Hippocampal formation (tissue), 2 donors: ENCODE results near the gene MSLN.

ENCODE experiments used
- DNase-seq, 2 donors: peaks; one replicate each; lab custom pipeline; 2025; lab: John Stamatoyannopoulos, UW

The MSLN gene

GRCh38 chr16:791131-791530, 30.6 kb downstream of the MSLN start:
- DNase-seq: no peak

DNA sequence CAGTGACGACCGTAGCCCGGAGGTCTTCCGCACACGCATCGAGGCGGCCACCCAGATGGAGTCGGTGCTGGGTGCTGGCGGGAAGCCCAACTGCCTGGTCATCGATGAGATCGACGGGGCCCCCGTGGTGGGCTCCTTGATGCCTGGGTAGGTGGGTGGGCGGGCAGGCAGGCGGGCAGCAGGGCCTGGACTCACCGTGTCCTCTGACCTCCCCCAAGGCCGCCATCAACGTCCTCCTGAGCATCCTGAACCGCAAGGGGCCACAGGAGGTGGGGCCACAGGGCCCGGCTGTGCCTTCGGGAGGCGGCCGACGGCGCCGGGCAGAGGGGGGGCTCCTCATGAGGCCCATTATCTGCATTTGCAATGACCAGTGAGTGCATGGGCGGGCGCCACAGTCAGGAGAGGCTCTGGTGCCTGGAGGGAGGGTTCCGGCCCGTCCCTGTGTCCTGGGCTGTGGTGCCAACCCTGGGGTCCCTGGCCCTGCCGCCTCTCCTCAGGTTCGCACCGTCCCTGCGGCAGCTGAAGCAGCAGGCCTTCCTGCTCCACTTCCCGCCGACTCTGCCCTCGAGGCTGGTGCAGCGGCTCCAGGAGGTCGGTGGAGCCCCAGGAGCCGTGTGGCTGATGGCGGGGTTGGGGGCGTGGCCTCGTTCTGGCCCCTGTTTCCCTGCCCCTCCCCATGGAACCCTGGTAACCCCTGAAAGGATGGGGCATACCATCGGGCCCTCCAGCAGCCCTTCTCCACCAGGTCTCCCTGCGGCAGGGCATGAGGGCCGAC, 31.9 kb downstream of the MSLN start:
- DNase-seq: no peak

DNA sequence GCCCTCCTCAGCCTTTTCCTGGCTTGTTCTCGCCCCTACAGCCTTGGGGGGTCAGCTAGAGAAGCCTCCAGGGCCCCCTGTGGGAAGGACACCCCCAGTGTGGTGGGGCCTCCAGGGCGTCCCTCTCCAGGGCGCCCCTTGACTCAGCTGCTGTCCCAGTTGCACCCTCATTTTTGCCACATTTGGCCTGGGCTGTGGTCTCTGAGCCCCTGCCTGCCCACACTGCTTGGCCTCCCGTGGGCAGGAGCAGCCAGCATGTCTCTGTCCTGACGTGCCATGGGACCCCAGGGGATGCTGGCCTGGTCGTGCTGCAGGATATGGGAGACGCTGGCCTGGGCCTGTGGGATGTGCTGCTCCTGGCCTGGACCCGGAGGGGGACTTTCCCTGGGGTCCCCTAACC, 32.9 kb downstream of the MSLN start:
- DNase-seq: no peak

DNA sequence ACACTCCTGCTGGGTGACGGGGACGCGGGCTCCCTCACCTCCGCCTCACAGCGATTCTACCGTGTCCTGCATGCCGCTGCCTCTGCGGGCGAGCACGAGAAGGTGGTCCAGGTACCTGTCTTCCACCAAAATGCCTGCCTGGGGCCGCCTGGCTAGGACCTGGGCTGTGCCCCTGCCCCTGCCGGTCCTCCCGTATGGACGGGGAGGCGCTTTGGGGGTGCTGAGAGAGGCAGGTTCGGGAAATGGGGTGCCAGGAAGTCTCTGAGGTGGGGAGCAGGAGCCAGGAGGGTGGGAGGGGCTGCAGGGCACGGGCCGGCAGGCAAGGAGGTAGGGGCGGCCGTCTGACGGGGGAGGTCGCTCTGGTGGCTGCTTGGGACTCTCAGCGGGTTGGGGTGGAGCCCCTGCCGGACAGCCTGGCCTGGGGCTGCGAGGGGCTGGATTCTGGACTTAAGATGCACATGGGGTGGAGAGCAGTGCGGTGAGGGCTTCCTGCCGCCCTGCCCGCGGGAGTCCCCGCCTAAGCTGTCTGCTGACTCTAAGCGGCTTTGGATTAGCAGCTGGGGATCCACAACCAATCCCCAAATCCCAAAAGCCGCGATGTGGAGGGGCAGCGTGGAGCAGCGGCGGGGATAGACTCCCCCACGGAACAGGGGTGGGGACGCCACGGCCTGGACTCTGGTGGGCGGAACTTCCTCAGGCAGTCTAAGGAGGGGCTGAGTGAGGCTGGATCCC, 33.7 kb downstream of the MSLN start:
- no peak for DNase-seq

- DNase-seq: no peak
These were observed 34.4 kb downstream of the MSLN start for GRCh38 chr16:794853-795466.

DNA sequence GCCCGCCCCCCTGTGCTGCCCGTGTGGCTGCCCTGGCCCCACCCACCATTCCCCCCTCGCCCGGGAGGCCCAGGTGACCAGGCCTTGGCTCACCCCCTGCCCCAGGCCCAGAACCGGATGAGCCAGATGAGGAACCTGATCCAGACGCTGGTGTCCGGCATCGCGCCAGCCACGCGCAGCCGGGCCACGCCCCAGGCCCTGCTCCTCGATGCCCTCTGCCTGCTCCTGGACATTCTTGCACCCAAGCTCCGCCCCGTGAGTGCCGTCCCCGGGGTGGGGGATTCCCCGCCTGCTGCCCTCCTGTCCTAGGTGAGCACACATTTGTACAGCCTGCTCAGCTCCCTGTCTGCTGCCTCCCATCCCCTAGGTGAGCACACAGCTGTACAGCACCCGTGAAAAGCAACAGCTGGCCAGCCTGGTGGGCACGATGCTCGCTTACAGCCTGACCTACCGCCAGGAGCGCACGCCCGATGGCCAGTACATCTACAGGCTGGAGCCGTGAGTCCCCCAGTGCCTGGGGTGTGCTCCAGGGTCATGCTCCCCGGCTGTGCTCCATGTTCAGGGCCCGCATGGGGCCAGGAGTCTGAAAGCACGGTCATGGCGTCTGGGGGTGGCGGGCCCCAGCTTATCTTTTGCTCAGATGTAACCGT, 35.2 kb downstream of the MSLN start:
- DNase-seq: no peak

DNA sequence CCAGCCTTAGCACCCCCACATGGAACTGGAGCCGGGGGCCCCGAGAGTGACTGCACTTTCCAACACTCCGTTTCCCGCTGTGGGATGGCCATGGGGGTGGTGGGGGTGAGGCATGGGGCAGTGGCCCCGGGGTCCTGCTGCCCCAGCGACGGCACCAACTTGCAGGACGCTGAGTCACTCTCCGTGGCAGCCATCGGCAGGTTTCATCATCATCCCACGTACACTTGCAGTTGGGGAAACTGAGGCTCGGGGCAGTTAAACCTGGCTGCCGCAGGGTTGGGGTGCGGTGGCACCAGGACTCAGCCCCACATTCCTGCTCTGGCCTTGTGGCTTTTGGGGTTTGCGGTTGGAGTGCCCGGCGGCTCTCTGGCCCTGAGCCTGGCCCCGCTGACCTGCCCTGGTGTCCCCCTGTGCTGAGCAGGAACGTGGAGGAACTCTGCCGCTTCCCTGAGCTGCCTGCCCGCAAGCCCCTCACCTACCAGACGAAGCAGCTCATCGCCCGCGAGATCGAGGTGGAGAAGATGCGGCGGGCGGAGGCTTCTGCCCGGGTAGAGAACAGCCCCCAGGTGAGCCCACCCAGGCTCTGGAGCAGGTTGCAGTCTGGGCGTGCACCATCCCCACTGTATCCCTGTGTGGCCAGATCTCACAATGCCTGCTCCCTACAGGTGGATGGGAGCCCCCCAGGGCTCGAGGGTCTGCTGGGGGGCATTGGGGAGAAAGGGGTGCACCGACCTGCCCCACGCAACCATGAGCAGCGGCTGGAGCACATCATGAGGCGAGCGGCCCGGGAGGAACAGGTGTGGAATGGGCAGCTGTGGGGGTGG, 36.0 kb downstream of the MSLN start:
- no peak for DNase-seq

DNA sequence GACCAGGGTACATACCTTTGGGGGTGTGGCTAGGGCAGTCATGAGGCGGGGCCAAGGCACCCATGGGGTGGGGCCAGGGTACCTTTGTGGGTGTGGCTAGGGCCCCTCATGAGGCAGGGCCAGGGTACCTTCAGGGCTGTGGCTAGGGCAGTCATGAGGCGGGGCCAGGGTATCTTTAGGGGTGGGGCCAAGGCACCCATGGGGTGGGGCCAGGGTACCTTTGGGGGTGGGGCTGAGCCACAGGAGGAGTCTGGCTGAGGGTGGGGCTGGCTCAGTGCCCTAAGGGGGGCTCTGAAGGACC, 36.5 kb downstream of the MSLN start:
- no peak for DNase-seq

DNA sequence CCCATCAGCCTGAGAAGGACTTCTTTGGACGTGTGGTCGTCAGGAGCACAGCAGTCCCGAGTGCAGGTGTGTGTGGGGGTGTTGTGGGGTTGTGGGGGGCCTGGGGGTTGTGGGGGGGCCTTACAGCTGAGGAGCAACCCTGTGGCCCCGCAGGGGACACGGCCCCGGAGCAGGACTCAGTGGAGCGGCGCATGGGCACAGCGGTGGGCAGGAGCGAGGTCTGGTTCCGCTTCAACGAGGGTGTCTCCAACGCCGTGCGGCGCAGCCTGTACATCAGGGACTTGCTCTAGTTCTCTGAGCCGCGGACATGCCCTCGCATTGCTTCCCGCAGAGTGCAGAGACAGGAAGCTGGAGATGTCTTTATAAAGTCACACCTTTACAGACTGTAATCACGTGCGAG, 37.2 kb downstream of the MSLN start:
- no peak for DNase-seq

GRCh38 chr16:798666-799065, 38.1 kb downstream of the MSLN start:
- no peak for DNase-seq

DNA sequence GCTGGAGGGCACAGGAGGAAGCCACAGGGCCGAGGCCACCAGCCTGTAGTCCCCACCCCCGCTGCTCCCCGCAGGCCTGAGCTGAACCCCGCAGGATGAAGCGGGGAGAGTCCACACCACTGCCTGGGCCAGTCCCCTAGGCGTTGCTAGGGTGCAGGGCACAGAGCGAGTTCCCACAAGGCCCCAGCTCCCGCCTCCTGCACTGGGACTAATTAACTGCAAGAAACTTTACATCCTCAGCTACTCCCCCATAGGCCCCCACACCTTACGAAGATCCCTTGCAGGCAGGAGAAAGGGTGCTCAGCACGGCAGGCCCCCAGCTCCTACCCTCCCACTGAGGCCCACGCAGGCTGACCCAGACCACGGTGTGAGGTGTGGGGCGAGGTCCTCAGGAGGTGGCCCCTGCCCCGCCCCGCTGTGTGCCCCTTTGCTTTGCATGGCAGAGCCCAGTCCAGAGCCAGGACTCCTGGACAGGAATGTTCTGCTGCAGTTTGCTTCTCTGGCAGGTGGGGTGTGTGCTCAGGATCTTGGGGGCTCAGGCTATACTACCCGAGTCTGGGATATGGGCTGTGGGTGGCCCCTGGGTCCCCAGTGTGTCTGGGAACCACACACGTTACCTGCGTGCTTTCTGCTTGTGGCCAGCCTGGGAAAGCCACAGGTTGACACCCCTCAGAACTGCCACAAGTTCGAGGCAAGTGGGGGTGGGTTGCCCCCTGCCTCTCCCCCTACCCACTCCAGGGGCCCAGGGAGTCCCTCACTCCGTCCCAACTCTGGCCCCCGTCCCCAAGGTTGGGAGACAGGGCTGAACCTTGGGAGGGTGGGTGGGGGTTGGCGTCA, 38.8 kb downstream of the MSLN start:
- no peak for DNase-seq

DNA sequence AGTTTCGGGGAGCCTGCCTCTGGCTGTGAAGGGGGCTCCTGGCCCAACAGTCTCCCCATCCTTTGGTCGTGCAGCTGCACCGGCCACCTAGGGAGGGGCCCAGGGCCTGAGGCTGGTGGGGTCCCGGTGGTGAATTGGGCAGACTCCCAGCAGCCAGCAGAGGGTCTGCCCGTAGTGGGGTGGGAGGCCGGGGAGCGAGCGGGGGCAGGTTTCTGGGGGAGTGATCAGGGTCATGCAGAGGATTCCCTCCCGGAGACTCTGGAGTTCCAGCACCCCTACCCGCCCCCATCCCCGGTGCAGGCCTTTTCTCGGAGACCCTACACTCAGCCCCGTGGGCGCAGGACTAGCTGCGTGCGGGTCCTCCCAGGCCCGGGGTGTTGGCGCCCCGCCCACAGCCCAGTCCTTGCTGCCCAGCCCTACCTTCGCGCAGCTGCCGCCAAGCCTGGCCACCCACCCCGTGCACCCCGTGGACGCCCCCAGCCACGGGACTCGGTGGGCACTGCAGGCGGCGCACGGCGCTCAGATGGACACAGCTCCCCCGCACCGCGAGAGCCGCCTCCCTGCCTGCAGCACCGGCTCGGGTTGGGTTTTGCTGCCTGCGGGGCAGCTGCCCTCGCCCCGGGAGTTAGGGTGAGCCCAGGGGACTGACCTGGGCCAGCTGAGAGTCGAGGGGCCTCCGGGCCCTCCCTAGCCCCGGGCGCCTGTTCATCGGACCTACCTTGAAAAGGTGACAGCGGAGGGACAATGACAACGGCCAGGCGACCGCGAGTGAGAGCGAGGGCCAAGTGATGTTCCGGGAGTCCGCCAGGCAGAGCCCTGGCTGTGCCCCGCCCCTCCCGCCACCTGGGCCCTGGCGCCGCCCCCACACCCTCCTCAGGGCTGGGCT, 39.7 kb downstream of the MSLN start, which contains the start of gene GNG13:
Gene GNG13, minus strand, starts transcription at position 787 of the 886 bp plus-strand sequence. CDS start 1,657 bp downstream, outside the sequence.
- no peak for DNase-seq

- DNase-seq: no peak
These were observed 40.4 kb downstream of the MSLN start for GRCh38 chr16:800834-801511.

- no peak for DNase-seq
These were observed 41.2 kb downstream of the MSLN start for GRCh38 chr16:801584-802363.

- DNase-seq: no peak
These were observed 41.9 kb downstream of the MSLN start for GRCh38 chr16:802461-802860.

DNA sequence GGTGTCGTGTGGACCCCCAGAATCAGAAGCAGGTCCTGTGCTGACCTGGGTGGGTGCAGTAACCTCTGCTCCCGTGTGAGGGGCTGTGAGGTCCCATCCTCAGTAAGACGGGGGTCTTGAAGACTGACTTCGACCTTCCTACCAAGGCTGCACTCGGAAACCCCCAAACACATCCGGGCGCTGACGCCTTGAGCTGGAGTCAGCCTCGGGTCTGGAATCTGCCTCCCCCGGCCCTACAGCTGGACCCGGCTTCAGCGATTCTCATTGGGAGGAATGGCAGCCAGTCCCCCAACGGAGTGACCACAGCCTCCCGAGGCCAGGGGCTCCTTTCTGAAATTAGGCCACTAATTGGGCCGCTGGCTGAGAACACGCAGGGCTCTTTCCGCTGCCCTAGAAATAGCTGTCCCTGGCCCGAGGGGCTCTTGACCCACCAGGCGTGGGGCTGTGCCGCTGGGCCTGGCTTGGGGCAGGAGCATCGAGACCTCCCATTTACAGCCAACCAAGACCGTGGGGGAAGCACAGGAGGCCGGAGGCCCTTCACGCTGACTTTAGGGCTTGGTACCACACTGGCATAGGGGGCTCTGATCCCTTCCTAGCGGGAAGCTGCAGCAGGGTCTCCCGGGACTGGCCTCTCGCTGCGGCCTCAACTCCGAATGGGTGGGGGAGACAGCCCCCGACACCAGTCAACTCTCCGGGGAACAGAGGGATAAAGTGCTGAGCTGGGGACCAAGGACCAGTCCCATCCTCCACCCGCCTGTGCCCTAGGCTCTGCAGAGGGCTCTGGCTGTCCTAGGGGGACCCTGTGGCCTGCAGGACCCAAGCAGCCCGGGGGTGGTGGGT, 42.6 kb downstream of the MSLN start:
- no peak for DNase-seq

GRCh38 chr16:803754-804080, 43.2 kb downstream of the MSLN start:
- DNase-seq: no peak
